Measurements from ENCODE around the gene DZIP1L. TPM values are rescaled to one million over a fixed set of nuclear protein-coding genes. Genes with fewer than 3 reads are reported as not detected.

The DZIP1L gene
- total and polyA plus RNA-seq, 9 of the 15 experiments (the other 6 are each of a cell fraction or from before 2014, with no cell fraction given): 0.03 to 1.5 (median 0.48) TPM; not detected in 1

- Histone ChIP-seq H3K9me3 (replicated peaks; ENCODE audit: control insufficient read depth, insufficient read depth, low read depth, low read length) (no peaks in the 10 kb centered on the region), H3K4me2 (ENCODE audit: insufficient read depth, low read length) (no peak overlapping the region), H2AFZ (ENCODE audit: low read depth, low read length) (no peak overlapping the region), H3K79me2 (ENCODE audit: control insufficient read depth, insufficient read depth, low read length) (no peaks in the 10 kb centered on the region), H3K4me3 (no peak overlapping the region), H3K27me3 (ENCODE audit: control insufficient read depth in 2 of 2, insufficient read depth in 2 of 2, low read length in 2 of 2) (no peaks in the 10 kb centered on the region; a peak in 1 of 5 replicates), H3K4me1 (replicated peaks in 1 of 2; ENCODE audit: control insufficient read depth in 2 of 2, insufficient read depth in 2 of 2, low read length in 2 of 2) (no peaks in the 10 kb centered on the region), H4K20me1 (replicated peaks; ENCODE audit: control insufficient read depth, insufficient read depth, low read length) (no peaks in the 10 kb centered on the region), H3K9me1 (ENCODE audit: control insufficient read depth, insufficient read depth, low read length) (no peaks in the 10 kb centered on the region), H3K9ac (ENCODE audit: insufficient read depth in 1 of 2, low read depth in 2 of 2, low read length in 2 of 2) (no peak overlapping the region), H3K36me3 (ENCODE audit: control insufficient read depth, insufficient read depth, low read length) (no peaks in the 10 kb centered on the region), H3K27ac (ENCODE audit: extremely low read depth, low read depth, low read length) (no peak overlapping the region)
- WGBS (ENCODE audit: insufficient coverage, low coverage, missing lambda C conversion rate): 0% methylated on average over 2 of the region's 4 CpGs
- no peak for FAIRE-seq
- in situ Hi-C loops (cut with MboI): no loop called here
- ATAC-seq: no peak
- no TSS peak for BruUV-seq (replicated peaks)
- intact Hi-C loops (cut with micrococcal nuclease): no loop called here
- CTCF ChIA-PET (ENCODE audit: low intra/inter-chr PET ratio): no interaction called here
- POLR2A ChIA-PET: no interaction called here
- no peak for DNase-seq (ENCODE audit: extremely low read depth in 1 of 4, low spot score in 3 of 4)
- TF ChIP-seq NFE2 (IDR thresholded peaks at IDR 0.05; ENCODE audit: low read depth): no peak
- TF ChIP-seq ZNF408 (CRISPR knock-in tag; IDR thresholded peaks at IDR 0.05; ENCODE audit: low read depth): no peak
- TF ChIP-seq SRSF3 (IDR thresholded peaks at IDR 0.05; ENCODE audit: insufficient read depth, low read length): no peak
- TF ChIP-seq POLR3A (IDR thresholded peaks at IDR 0.05; ENCODE audit: borderline replicate concordance, extremely low read depth, insufficient read depth, insufficient read length): no peak
- TF ChIP-seq SOX6 (IDR thresholded peaks at IDR 0.05): no peak
- no peak for TF ChIP-seq ZNF316 (IDR thresholded peaks at IDR 0.05)
- TF ChIP-seq ZNF436 (CRISPR knock-in tag; IDR thresholded peaks at IDR 0.05): no peak
- no peak for TF ChIP-seq GTF3C2 (IDR thresholded peaks at IDR 0.05; ENCODE audit: borderline replicate concordance, extremely low read depth, insufficient read length)
- no peak for TF ChIP-seq TEAD1 (CRISPR knock-in tag; IDR thresholded peaks at IDR 0.05)
Observed at GRCh38 chr3:138023754-138024153, 91.7 kb downstream of the DZIP1L start.

All from K562 (cell line).